HG03565 (cell line): ENCODE measurements around the gene DNMT3A.
A peak's percentile ranks its signal among the peaks of the same experiment; 100 is the strongest.
"Not testable (repeated sequence)": the region's sequence is repeated elsewhere in the genome, so short reads cannot be mapped to it uniquely, and the experiment has no call there.

Experiments used
- ATAC-seq: cut with Tn5 transposase; IDR thresholded peaks from one replicate; pipeline ENCODE4 v1.9.1; 2021; ENCODE audit warnings: mild to moderate bottlenecking, moderate library complexity; ENCODE audit not compliant: unreplicated experiment

The DNMT3A gene

GRCh38 chr2:25215948-25216679 lies 125.6 kb downstream of the DNMT3A start:
- peak; percentile 77 for ATAC-seq

- ATAC-seq: no peak
Measured at GRCh38 chr2:25215232-25215631, 126.5 kb downstream of the DNMT3A start.

- no peak for ATAC-seq
Measured at GRCh38 chr2:25213229-25213628, 128.5 kb downstream of the DNMT3A start.

DNA sequence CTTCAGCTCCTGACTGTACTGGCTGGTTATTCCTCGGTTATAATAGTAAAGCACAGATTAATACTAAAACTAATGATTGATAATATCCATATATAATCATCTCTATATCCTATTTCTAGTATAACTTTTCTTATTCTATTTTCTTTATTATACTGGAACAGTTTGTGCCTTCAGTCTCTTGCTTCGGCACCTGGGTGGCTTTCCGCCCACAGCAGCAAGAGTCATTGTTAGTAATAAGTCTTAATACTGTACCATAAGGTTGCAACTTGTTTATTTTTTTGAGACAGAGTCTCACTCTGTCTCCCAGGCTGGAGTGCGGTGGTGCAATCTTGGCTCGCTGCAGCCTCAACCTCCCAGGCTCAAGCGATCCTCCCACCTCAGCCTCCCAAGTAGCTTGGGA lies 130.8 kb downstream of the DNMT3A start:
- ATAC-seq: not testable (repeated sequence)

DNA sequence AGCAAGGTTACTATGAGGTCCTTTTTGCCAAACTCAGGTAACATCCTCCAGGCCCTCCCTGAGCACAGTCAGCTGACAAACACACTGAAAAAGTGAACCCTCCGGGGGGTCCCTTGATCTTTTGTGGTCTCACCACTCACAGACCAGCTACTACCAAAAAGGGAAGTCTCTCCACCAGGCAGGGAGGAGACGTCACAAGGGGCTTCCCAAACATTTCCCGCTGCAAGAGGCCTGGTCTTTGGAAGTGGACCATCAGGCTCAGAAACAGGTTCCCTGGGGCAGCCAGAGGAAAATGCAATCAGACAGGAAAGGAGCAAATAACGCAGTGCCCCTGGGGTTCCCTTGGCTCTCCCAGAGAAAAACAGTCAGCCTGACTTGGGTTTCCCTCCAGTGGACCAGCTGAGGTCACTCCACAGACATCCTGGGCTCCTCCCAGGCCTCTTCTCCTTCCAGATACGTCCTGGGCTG lies 134.6 kb downstream of the DNMT3A start:
- ATAC-seq: no peak

- ATAC-seq: no peak
Measured at GRCh38 chr2:25204190-25204838, 137.4 kb downstream of the DNMT3A start.

- ATAC-seq: no peak
Measured at GRCh38 chr2:25202275-25202674, 139.4 kb downstream of the DNMT3A start.

DNA sequence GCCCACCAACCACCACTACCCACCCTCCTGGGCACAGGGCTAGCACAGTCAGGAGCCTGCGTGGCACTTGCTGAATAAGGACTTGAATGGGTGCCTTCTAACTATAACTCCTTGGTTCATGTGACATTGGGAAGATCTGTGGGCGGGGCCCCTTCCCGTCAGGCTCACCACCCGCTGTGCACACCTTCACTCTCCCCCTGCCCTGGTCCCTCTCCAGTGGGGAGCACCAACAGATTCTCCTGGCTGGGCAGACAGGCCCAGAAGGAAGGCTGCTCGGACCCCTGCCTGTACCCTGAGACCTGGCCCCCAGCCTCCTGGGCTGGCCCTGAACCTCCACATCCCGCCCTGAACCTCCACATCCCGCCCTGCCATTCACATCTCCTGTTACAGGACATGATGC lies 139.9 kb downstream of the DNMT3A start:
- ATAC-seq: no peak

DNA sequence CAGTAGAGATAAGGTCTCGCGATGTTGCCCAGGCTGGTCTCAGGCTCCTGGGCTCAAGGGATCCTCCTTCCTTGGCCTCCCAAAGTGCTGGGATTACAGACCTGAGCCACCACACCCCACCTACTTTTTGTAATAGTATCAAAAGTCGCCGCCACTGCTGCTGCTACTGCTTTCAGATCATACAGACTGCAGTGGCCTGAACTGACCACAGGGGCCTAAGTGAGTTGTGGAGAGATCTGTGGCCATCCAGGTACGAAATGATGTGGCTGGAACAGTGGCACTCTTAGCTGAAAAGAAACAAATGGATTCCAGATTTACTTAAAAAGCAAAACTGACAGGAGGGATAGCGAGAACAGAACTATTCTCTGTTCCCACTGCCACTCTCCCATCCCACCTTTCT lies 140.5 kb downstream of the DNMT3A start:
- ATAC-seq: no peak

GRCh38 chr2:25198576-25198975 lies 143.1 kb downstream of the DNMT3A start:
- no peak for ATAC-seq

- ATAC-seq: no peak
Measured at GRCh38 chr2:25198209-25198525, 143.6 kb downstream of the DNMT3A start.

GRCh38 chr2:25197336-25198208 lies 144.2 kb downstream of the DNMT3A start:
- no peak for ATAC-seq

DNA sequence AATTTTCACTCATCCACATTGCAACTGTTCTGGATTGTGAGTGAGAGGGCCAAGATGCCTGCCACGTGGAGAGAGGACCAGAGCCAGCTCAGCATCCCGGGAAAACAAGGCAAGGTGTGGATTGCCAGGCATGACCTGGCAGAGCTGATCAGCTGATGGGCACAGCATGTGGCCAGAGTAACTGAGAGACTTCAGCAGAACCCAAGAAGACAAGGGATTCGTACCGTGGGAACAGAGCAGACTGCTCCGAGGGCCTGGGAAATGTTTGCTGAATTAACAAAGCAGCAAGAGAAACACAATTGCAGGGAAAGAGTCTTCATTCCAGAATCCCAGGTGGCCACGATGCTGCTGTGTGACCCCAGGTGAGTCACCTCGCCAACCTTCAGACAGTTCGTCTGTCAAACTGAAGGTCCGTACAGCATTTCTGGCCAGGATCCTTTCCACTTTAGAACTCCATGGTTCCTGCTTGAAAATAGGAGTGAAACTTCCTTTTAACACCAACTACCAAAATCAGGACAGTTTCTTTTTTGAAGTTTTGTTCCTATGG lies 147.1 kb downstream of the DNMT3A start:
- ATAC-seq: no peak

- no peak for ATAC-seq
Measured at GRCh38 chr2:25190536-25190935, 151.2 kb downstream of the DNMT3A start.

DNA sequence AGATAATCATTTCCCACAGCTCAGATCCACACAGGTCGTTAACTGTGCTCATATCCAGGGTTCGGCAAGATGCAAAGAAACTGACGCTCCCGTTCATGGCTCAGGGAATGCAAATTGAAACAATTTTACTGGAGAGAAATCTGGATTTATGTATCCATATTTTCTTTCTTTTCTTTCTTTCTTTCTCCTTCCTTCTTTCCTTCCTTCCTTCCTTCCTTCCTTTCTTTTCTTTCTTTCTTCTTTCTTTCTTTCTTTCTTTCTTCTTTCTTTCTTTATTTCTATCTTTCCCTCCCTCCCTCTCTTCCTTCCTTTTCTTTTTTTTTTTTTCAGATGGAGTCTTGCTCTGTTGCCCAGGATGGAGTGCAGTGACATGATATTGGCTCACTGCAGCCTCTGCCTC lies 153.3 kb downstream of the DNMT3A start:
- ATAC-seq: no peak

DNA sequence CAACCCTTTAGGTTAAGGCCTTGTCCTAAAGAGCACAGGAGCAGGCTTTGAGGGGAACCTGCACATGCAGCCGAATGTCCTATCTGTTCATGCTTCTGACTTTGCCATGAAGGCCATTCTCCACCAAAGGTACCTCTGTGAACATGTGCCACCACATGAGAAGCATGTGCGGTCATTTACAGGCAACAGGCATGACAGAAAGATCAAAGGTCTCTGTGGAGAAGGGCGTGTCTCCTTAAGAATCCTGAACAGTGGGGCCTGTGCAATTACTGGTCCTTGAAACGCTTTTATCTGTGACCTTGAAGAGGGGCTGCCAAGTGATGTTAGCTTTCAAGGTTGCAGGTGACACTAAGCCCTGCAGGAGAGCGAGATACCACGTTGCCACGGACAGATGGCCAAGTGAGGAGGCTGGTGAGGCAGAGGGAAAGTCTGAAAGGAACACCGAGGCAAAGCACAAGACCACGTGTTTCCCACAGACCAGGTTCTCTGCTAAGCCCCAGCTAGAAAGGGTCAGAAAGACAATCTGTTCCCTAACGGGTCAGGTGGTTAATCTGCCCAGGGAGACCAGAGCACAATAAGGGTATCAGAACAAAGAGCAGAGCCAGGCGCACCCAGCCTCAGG lies 153.9 kb downstream of the DNMT3A start:
- ATAC-seq: no peak

GRCh38 chr2:25184254-25184653 lies 157.5 kb downstream of the DNMT3A start:
- no peak for ATAC-seq

DNA sequence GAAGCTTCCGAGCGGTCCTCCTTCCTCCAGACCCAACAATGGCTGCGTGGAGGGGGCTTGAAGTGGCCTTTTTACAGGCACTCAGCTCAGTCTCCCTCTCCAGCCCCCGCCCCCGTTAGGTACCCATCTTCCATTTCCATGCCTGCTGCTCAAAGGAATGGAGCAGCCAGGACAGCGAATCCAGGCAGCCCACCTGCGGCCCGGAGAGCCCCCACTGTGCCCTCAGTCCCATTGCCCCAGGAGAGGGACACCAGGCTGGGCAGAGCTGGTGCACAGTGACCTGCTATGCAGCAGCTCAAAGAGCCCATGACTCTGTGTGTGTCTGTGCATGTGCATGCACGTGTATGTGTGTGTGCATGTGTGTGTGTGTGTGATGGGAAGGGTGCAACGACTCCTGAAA lies 162.7 kb downstream of the DNMT3A start:
- no peak for ATAC-seq
